Esophagus mucosa (tissue), 1 donor: ENCODE data around the gene INSYN2B. TPM values are rescaled to one million over a fixed set of nuclear protein-coding genes. Genes with fewer than 3 reads are reported as not detected.

Experiments
- ATAC-seq: fragments of 200-7000 bp; cut with Tn5 transposase; one replicate; pipeline ENCODE4 v1.9.1; 2020
- total RNA-seq: library from RNA; stranded (reverse); gene quantifications from one replicate; pipeline ENCODE4 v1.2.4, GENCODE V29; 2023
- donor health status: DM: yes; HTN: yes; CAD: no.

Gene INSYN2B
- not detected for total RNA-seq

DNA sequence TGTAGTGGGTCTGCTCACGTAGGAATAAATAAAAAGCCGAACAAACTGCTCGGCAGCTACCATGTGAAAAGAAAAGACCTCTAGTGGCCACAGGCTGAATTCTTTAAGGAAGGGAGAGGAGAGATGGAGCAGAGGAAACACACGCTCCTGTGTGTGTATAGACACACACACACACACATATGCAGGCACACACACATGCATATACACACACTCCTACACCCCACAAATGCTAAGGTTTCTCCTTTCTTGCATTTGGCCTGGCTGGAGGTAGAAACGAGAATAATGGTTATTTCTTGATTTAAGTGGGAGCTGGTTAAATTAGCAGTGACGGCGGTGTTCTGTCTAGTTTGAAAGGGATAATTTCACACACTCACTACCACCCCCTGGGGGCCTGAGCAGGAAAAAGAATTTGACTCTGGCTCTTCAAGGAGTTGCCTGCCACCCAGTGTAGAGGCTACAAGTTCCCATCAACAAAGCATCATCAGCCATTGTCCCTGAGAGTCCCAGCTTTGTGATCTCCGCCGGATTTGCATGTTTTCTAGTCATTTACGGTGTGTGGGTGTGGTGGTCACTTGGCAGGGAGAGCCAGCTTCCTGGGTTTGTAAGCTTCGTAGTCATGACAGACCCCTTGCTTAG lies at the start of gene INSYN2B:
INSYN2B (minus strand) TSS at position 78 of the 636 bp plus-strand sequence. CDS start 96,597 bp downstream, outside the sequence.
- ATAC-seq: peak; percentile 73

DNA sequence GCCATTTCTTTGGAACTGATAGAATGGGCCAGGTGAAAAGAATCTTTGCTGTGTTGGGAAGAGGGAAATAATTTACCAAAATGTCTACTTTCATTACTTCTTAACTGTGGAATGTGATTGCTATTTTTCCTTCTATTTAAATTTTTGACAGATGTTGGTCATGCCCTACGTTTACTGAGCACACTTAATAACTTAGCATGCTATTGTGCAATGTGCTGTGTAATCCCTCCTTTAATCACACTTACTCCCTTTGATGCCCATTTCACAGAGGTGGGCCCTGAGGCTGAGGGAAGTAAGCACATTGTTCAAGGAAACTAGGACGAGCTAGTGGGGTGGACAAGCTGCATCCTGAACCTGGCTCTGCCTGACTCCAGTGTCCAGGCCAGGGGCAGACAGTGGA lies 47.8 kb upstream of the INSYN2B start:
- no peak for ATAC-seq

DNA sequence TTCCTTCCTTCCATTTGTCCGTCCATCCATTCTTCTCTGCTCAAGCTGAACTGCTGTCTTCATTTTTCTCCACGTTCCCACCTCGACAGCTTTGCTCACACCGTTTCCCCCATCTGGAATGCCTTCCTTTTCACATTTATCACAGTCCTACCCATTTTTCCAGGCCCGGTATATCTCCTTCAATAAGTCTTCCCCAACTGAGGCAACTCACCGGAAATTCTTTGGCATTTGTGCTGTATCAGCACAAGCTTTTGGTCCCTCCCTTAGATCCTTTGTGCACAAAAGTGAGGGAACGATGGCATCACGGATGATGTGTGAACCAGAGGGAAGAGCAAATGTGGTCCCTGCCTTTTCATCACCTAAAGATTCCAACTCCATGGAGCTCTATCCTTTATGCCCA lies 45.6 kb upstream of the INSYN2B start:
- no peak for ATAC-seq

DNA sequence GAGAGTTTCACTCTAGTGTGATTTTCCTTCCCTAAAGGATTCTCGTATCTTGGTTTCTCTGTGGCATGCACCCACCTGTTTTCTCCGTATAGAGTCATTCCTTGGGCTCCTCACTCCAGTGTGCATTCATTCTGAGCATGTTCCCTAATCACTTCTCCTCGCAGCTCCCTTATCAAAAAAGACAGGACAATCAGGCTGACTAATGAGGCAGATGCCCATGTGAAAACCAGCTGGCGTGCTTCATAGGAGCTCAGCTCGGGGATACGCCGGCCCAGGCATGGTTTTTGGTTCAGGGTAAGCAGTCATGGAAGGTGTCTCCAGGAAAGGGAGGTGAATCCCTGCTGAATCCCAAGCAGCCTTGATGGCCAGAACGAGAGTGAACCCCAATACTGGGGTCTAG lies 41.2 kb upstream of the INSYN2B start:
- no peak for ATAC-seq

DNA sequence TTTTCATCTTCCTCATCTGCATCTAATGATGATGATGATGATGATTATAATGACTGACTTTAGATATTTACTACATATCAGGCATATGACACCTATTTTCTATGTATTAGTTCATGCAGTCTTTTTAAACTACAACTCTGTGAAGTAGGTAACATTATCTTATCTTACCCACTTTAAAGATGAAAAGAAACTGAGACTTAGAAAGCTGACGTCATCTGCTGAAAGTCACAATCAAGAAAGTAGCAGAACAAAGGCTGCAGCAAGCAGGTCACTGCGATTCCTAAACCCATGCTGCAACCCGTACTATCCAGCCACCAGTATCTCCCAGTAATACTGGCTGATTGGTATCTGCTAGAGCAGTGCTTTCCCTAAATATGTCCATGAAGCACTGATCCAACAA lies 40.1 kb upstream of the INSYN2B start:
- no peak for ATAC-seq

DNA sequence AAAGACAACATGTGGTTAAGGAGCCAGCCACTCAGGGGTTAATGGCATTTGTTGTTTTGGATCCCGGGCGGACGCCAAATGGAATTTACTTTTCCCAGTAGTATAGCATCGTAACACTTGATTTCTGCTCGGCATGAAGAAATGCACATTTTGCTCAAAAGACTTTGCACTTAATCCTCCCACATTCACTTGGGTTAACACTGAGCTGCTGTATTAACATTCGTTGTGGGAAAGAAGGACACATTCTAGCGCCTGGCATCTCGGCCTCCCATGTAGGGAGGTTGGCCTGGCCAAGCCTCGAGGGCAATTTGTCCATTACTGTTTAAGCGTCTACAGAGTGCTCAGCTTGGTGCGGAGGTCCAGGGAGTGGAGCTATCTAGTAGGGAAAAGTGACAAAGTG lies 32.3 kb upstream of the INSYN2B start:
- no peak for ATAC-seq

DNA sequence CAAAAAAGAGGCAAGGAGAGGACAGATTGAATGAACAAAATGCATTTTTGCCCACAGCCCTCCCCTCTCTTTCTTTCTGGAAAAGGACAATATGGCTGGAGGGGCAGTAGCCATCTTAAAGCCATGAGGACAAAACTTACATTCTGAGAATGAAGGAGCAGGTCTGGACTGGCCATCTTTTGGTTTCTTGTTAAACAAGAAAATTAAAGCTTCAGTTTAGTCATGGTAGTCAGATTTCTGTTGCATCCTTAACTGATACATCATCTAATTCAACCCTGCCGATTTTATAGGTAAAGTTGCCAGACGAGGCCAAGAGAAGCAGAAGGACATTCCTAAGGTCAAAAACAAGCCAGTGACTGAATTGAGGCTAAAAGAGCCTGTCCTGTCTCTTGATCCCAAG lies 31.5 kb upstream of the INSYN2B start:
- ATAC-seq: no peak

DNA sequence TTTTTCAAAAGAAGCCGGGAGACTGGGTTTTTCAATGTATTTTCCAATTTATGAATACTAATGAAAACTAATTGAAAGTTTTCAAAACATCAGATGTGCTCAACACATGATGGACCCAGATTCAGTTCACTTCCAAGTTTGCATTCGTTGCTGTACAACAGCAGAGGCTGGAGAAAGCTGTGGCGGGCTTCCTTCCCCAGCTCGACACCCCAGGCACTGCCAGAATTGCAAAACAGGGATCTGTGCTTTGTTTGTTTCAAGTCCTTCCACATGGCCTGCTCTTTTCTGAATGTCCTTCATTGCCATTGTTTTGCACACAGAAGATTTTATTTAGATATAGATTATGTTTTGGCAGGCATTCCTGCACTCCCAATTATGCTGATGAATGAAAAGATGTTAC lies 30.3 kb upstream of the INSYN2B start:
- ATAC-seq: no peak

DNA sequence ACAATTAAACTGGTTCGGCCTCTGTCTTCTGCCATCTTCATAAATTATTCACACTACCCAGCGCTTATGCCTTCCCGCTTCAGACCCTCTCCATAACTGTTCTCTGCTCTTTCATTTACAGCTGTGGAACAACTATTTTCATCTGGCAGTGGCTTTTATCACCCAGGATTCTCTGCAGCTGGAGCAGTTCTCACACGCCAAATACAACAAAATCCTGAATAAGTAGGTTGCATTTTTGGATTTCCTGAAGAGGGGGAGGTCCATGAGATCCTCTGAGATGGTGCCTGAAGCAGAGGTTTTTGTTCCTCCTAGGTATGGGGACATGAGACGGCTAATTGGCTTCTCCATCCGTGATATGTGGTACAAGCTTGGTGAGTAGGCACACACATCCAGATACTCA lies 28.1 kb upstream of the INSYN2B start:
- ATAC-seq: no peak

DNA sequence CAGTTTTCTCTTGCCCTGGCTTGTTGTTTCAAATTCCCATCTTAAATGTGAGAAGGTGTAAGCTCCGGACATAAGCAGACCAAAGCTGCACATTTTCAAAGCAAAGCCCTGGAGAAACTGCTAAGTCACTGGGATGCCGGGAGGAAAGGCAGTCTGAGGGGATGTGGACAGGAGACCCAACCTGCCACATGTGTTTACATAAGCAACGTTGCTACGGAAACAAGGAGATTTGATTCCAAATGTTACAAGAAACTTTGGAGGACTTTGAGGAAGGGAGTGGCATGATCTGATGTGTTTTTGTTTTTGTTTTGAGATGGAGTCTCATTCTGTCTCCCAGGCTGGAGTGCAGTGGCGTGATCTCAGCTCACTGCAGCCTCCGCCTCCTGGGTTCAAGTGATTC lies 25.7 kb upstream of the INSYN2B start:
- no peak for ATAC-seq

DNA sequence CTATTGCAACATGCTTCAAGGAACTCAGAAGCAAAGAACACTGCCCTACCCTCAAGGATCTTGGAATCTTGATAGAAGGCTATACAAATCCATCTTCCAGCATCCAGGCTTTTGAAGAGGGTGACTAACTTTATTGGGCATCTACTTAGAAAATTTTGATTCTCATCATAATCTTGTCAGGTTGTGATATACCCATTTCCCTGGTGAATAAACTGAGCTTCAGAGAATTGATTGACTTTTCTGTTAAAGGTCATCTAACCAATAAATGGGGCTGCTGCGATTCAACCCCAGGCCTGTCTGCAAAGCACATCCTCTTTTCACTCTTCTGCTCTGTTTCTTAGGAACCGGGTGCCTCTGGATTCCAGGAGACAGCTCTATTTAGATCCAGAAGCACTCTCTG lies 19.9 kb upstream of the INSYN2B start:
- ATAC-seq: no peak

DNA sequence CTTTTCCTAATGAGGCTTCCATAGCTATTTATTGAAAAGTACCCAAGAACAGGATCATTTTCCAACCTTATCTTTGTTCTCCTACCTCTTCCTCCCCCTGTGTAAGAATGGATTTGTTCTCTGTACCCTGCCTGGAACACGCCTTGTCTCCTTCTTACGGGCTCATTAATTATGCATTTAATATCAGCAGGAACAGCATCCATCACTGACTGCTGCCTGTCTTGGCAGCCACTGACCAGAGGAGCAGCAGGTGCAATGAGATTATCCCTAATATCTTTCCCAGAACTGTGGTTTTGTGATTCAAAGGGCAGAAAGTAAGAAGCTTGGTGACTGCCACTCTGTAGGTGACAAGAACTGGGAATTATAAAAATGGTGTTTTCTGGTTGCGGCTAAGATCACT lies 19.3 kb upstream of the INSYN2B start:
- ATAC-seq: no peak

DNA sequence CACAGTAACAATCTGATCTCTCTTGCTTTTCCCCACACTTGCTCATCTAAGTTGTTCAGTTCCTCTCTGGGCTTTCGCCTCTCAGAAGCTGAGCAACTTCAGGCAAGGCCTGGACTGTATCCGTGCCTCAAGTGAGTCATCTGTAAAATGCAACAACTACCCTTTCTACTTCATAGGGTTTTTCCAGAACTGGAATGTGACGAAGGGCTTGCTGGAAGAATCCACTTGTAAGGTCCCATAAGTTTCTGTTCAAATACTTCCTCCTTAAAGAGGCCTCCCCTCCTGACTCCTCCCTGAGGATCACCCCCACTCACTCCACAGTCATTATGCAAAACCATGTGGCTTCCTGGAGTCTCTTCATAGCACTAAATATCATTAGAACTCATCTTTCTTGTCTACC lies 17.5 kb upstream of the INSYN2B start:
- ATAC-seq: no peak

DNA sequence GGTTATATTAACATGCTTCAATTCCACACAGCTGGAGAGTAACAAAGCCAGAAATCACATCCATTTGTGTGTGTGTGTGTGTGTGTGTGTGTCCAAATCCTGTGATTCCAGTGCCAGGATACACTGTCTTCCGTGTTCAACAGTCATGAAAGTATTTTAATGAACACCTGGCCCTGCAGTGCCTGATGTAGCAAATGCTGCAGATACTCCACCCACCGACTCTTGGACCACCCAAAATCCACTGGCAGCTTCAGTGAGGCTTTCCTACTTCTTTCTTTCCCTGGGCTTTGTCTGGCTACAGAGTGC lies 13.1 kb upstream of the INSYN2B start:
- ATAC-seq: no peak

DNA sequence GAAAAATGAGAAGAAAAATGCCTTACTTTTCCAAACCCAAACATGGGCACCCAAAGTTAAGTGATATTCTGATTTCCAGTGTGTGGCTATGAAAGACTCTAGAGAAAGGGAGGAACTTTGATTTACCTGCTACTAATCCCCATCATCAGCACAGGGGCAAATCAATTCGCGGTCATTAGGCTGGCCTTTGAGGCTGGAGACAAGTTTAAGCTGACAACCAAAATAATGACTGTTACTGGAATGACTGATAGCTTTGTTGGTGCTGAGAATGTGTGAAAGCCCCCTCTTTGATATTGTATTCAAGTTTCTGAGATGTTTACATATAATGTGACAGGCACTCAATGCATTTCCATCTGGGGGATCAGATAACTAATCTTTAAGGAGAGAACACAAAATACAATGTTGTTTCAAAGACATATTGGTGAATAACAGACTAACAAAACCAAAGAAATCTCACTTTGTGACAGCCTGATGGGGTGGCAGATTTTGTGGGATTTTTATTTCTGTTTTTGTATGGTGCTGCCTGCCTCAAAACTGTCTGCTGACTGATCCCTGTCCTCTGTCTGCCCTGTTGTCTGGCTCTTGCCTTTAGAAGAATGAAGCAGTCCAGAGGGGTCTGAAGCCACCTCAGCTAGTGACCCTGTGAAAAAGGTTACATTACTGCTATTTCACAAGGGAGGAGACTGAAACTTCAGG lies 12.6 kb upstream of the INSYN2B start:
- ATAC-seq: no peak

DNA sequence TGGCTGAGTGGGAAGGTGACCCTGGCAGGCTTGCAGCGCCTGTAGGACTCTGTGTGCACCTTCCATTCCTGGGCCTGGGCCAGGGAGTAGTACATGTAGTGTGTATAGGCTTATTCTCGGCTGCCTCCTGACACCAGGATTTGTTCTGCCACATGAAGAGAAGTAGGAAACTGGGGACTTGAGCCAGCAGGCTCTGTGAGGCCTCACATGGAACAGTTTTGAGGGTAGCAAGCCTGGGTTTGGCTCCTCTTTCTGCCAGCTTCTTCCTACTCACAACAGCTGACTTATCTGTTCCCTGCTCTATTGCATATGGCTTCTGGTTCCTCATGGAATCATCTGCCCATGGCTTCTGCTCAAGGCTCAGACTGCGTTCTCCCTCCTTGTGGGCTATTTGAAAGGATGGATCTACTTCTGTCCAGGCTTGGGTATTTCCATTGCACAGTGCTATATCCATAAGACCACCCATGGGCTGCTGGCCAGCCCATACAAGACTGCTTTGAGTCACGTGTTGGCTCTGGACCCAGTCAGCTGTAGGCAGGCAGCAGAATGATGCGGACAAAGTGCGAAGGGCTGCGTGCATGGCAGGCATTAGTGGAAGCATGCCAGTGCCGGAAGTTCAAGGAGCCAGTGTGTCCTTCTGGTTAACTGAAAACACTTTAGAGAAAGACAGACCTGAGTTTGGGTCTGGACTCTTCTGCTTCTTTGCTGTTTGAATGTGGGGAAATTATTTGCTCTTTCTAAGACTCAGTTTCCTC lies 11.0 kb upstream of the INSYN2B start:
- ATAC-seq: no peak

DNA sequence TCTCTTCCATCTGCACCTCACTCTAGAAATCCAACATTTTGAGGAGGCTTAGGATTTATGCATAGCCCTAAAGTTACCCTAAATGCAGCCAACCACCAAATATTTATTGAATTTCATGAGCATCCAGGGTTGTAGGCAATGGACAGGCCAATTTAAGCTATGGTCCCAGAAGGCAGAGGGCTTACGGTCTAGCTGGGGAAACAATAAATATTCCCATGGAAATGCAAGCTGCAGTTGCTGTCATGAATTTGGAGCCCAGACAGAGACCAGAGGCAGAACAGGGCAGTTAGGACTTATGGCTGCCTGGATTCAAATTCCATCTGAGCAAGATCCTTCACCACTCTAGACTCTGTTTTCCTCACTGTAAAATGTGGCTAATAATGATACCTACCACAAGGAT lies 9.1 kb upstream of the INSYN2B start:
- no peak for ATAC-seq

DNA sequence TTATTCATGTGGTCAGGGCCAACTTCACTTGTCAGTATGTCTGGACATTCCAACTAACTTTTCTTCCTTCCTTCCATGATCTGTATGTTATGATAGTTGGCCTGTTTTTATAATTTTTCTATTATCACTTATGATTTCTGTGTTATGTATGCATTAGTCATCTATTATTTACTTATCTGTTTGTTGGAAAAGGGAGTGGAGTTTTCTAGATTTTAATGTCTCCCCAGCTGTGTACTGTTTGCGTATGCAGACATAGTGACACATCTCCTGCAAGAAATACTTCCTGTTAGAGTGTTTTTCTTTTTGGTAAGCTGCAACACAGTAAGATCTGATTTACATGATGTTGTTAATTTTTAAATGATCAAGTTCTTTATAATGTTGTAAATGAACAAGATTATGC lies 8.7 kb upstream of the INSYN2B start:
- ATAC-seq: no peak

DNA sequence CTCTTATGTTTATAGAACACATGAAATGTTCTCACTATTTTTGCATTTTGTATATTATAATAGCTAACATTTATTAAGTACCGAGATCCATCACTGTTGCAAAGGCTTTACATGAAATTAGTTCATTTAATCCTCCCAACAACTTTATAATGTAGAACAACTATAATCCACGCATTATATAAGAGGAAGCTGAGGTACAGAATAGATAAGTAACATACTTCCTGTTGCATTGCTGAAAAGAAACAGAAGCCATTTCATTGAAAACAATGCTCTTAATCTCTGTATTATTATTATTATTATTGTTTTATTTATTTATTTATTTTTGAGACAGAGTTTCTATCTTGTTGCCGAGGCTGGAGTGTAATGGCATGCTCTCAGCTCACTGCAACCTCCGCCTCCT lies 7.9 kb upstream of the INSYN2B start:
- no peak for ATAC-seq

DNA sequence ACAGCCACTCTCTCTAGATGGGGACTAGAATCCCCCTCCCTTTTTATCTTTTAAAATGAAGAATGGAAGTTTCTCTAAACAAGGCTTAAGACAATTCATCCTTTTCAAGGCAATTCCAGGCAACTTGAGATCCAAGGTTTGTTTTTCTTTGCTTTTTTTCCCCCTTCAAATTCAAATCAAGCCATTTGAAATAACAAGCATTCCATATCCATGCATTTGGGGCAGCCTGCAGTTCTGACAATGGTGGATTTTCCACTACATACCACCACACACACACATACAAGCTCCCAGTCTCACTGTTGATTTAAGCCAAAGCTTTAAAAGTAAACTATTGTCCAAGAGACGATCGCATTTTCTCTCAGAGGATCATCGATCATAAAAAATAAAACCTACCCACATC lies 424 bp downstream of the INSYN2B start:
- ATAC-seq: no peak

DNA sequence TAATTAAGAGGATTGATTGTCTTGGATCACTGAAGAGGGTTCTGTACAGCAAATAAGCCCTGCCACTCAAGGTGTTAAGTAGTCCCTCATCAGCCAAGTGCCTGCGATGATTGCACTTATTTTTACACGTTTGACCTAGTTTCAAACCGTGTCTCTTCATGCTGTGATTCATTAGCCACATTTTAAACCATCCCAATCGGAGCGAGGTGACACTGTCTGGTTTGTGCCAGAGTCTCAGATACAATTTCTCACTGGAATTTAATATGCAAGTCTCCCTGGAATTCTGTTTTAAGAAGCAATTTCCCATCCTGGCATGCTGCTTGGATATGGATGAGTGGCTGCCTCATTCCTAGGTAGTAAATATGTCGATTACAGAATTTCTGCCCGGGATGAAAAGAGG lies 1.6 kb downstream of the INSYN2B start:
- no peak for ATAC-seq

DNA sequence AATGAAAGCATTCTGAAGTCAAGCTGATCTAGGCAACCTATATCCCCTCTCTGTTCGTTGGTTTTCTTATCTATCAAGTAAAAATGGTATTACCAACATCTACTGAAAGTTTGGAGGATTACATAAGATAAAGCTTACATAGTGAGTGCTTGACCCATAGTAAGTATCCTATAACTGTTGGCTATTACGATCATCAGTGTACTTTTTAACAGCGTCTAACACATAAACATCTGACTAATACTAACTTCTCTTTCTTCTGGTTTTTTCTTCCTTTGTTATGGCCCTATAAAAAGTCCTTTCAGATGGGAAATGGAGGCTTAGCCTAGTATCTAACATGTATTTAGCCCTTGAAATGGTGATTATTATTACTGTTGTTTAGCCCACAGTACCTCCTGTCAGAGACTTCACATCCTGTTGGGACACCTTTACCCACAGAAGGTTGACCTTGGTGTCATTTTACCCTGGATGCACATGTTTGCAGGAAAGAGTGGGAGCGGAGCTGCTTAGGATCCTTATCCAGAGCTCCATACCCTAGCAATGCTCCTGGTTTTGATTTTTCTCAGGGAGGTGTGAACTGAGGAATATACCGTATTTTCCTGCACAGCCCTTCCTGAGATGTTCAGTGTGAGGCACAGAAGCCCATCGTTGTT lies 6.0 kb downstream of the INSYN2B start:
- no peak for ATAC-seq

DNA sequence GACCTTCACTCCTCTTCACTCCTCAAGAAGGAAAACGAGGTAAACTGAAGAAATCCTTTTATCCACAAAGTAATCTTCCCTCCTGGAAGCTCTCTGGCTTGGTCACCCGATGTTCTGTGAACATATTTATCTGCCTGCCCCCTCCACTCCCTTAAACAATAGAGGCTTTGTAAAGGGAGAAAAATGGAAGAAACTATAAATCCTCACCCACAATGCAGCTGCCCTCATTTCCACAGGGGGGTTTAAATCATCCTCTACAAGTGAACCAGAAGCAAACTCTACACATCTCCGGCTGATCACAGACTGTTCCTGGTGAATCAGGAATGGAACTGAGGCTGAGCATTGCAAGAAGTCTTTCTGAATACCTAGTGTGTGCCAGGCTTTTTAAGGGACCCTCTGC lies 7.2 kb downstream of the INSYN2B start:
- ATAC-seq: no peak

DNA sequence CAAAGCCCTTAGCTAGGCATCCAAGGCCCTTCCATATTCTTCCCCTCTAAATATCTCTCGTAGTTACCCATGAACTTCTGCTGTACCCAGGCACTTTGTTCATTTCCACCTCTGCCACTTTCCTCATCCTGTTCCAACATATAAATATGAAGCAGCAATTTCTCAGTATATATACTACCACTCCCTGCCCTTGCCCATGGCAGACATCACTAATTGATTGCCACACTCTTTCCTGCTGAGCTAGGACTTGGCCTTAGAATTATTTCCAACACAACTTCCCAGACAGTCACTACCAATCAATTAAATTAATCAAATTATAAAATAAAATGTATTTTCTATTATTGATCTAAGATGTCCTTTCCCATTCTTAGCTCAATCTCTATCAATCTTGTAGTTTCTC lies 8.5 kb downstream of the INSYN2B start:
- ATAC-seq: no peak
